WTC11 (cell line): ENCODE results near the gene KIAA1210. TPM values are rescaled to one million over a fixed set of nuclear protein-coding genes. Genes with fewer than 3 reads are reported as not detected.

Experiments used
- ATAC-seq: fragments of 200-7000 bp; cut with Tn5 transposase; 2 replicates; pipeline ENCODE4 v1.10.0; 2021; ENCODE audit warnings: mild to moderate bottlenecking, moderate library complexity
- CTCF ChIA-PET: fragments of 300-600 bp; sonication (Branson Sonifier 250); formaldehyde crosslinking; loops from one replicate; lab custom pipeline; 2021; ENCODE audit warnings: antibody characterized with exemption; lab: Charles Lee
- POLR2A ChIA-PET: fragments of 350-600 bp; sonication (Branson Sonifier 250); formaldehyde crosslinking; loops from one replicate; lab custom pipeline; 2021; ENCODE audit warnings: antibody characterized with exemption; lab: Charles Lee
- DNase-seq: peaks from one replicate; pipeline ENCODE4 v3.0.0; 2021; ENCODE audit warnings: low spot score
- H3K27ac Mint-ChIP-seq: 2 replicates; pipeline ENCODE4 v1.8.0; 2021; ENCODE audit warnings: mixed read lengths
- H3K27me3 Mint-ChIP-seq: 2 replicates; pipeline ENCODE4 v1.8.0; 2021; ENCODE audit warnings: low read depth, mild to moderate bottlenecking, moderate library complexity, mixed read lengths
- H3K36me3 Mint-ChIP-seq: 2 replicates; pipeline ENCODE4 v1.8.0; 2021; ENCODE audit warnings: mixed read lengths
- H3K4me1 Mint-ChIP-seq: 2 replicates; pipeline ENCODE4 v1.8.0; 2022; ENCODE audit warnings: mixed read lengths
- H3K4me3 Mint-ChIP-seq: 2 replicates; pipeline ENCODE4 v1.8.0; 2021; ENCODE audit warnings: mild to moderate bottlenecking, moderate library complexity, mixed read lengths
- H3K9me3 Mint-ChIP-seq: 2 replicates; pipeline ENCODE4 v1.8.0; 2021; ENCODE audit warnings: mixed read lengths
- AR ChIP-seq: fragments of 250-450 bp; sonication (Bioruptor Pico); IDR thresholded peaks from 2 replicates; pipeline ENCODE4 v1.9.0; 2021; ENCODE audit warnings: mild to moderate bottlenecking
- CREB1 ChIP-seq: sonication (generic); formaldehyde crosslinking; IDR thresholded peaks from 2 replicates; pipeline ENCODE4 v1.8.0; 2023; ENCODE audit warnings: mild to moderate bottlenecking, missing genetic modification reagents
- CREM ChIP-seq: sonication (generic); formaldehyde crosslinking; IDR thresholded peaks from 2 replicates; pipeline ENCODE4 v1.8.1; 2022; ENCODE audit warnings: mild to moderate bottlenecking, missing genetic modification reagents, moderate library complexity
- CTCF ChIP-seq: fragments of 200-600 bp; IDR thresholded peaks from 2 replicates; pipeline ENCODE4 v1.8.0; 2022; ENCODE audit warnings: antibody characterized with exemption
- ETV6 ChIP-seq: sonication (generic); formaldehyde crosslinking; IDR thresholded peaks from 2 replicates; pipeline ENCODE4 v1.8.1; 2022; ENCODE audit warnings: mild to moderate bottlenecking, missing genetic modification reagents
- IRF2 ChIP-seq: sonication (generic); formaldehyde crosslinking; IDR thresholded peaks from 2 replicates; pipeline ENCODE4 v1.8.0; 2022; ENCODE audit warnings: low read depth, missing genetic modification reagents, borderline replicate concordance
- JAZF1 ChIP-seq: fragments of 250-450 bp; sonication (Bioruptor Pico); IDR thresholded peaks from 2 replicates; pipeline ENCODE4 v1.9.0; 2021; ENCODE audit warnings: moderate library complexity, mild to moderate bottlenecking, inconsistent platforms
- NFATC4 ChIP-seq: fragments of 250-450 bp; sonication (Bioruptor Pico); IDR thresholded peaks from 2 replicates; pipeline ENCODE4 v1.9.0; 2021; ENCODE audit warnings: mild to moderate bottlenecking
- NFE2L1 ChIP-seq: sonication (generic); formaldehyde crosslinking; IDR thresholded peaks from 2 replicates; pipeline ENCODE4 v1.8.1; 2023; ENCODE audit warnings: missing genetic modification reagents
- OVOL2 ChIP-seq: fragments of 250-450 bp; sonication (Bioruptor Pico); IDR thresholded peaks from 2 replicates; pipeline ENCODE4 v1.9.0; 2021; ENCODE audit warnings: mild to moderate bottlenecking, borderline replicate concordance
- SP1 ChIP-seq: sonication (generic); formaldehyde crosslinking; conservative IDR thresholded peaks from 2 replicates; pipeline ENCODE4 v1.8.1; 2022; ENCODE audit warnings: missing genetic modification reagents
- TEAD1 ChIP-seq: sonication (generic); formaldehyde crosslinking; IDR thresholded peaks from 2 replicates; pipeline ENCODE4 v1.8.0; 2022; ENCODE audit warnings: mild to moderate bottlenecking, missing genetic modification reagents
- TEAD4 ChIP-seq: sonication (generic); formaldehyde crosslinking; IDR thresholded peaks from 2 replicates; pipeline ENCODE4 v1.8.0; 2022; ENCODE audit warnings: mild to moderate bottlenecking, missing genetic modification reagents
- ZBTB21 ChIP-seq: sonication (generic); formaldehyde crosslinking; IDR thresholded peaks from 2 replicates; pipeline ENCODE4 v1.8.1; 2023; ENCODE audit warnings: mild to moderate bottlenecking, missing genetic modification reagents, borderline replicate concordance
- ZNF219 ChIP-seq: sonication (generic); formaldehyde crosslinking; IDR thresholded peaks from 2 replicates; pipeline ENCODE4 v1.8.0; 2023; ENCODE audit warnings: missing genetic modification reagents, mild to moderate bottlenecking, borderline replicate concordance
- ZNF425 ChIP-seq: fragments of 250-450 bp; sonication (Bioruptor Pico); conservative IDR thresholded peaks from 2 replicates; pipeline ENCODE4 v1.9.0; 2021; ENCODE audit warnings: mild to moderate bottlenecking
- ZNF532 ChIP-seq: fragments of 250-450 bp; sonication (Bioruptor Pico); IDR thresholded peaks from 2 replicates; pipeline ENCODE4 v1.9.0; 2021; ENCODE audit warnings: mild to moderate bottlenecking, borderline replicate concordance
- ZNF671 ChIP-seq: fragments of 250-450 bp; sonication (Bioruptor Pico); IDR thresholded peaks from 2 replicates; pipeline ENCODE4 v1.8.0; 2021; ENCODE audit warnings: mild to moderate bottlenecking
- total RNA-seq: library from RNA; stranded (reverse); gene quantifications from 3 replicates; pipeline ENCODE4 v1.2.3, GENCODE V29; 2021

Gene KIAA1210
- total RNA-seq, 1 experiment from 2014 or later, result not detected

- CTCF ChIA-PET, result interaction anchor here (1.0 kb wide), 1 partner anchor 100 kb away, joined by 5 read pairs; no protein-coding TSS in a partner anchor
- Mint-ChIP-seq H3K4me1 (peaks cover 13% of the 10 kb centered on the region), H3K4me3 (no peak overlapping the region), H3K9me3 (no peaks in the 10 kb centered on the region)
- ATAC-seq (no peak), DNase-seq (no peak)
- TF ChIP-seq NFATC4, result no peak
- TF ChIP-seq AR (CRISPR knock-in tag), result no peak
- TF ChIP-seq ZBTB21, result no peak
- no peak for TF ChIP-seq TEAD4 (CRISPR knock-in tag)
- TF ChIP-seq ETV6 (CRISPR knock-in tag), result no peak
- TF ChIP-seq ZNF219 (CRISPR knock-in tag), result no peak
- no peak for TF ChIP-seq ZNF532
- no peak for TF ChIP-seq NFE2L1
- TF ChIP-seq OVOL2 (CRISPR knock-in tag), result no peak
- TF ChIP-seq, all 79 proteins: peak for 0
- H3K27me3 Mint-ChIP-seq, result peaks cover 3% of the 10 kb centered on the region; the same call in 1 of the 2 replicates
- POLR2A ChIA-PET, result no interaction called here
- H3K27ac Mint-ChIP-seq, result no peak overlapping the region
- no peaks in the 10 kb centered on the region for H3K36me3 Mint-ChIP-seq
Measured at GRCh38 chrX:119094819-119095218, 32.8 kb downstream of the KIAA1210 start.

GRCh38 chrX:119093991-119094735 lies 33.4 kb downstream of the KIAA1210 start:
- ATAC-seq, result no peak
- no peak for TF ChIP-seq TEAD1
- no peak for TF ChIP-seq AR (CRISPR knock-in tag)
- TF ChIP-seq ZNF671 (CRISPR knock-in tag), result no peak
- TF ChIP-seq CREB1 (CRISPR knock-in tag), result no peak
- TF ChIP-seq ZNF425 (CRISPR knock-in tag), result no peak
- no peak for TF ChIP-seq SP1 (CRISPR knock-in tag)
- no peak for TF ChIP-seq CREM (CRISPR knock-in tag)
- no peak for TF ChIP-seq IRF2 (CRISPR knock-in tag)
- no peak for TF ChIP-seq CTCF
- no peak for TF ChIP-seq JAZF1 (CRISPR knock-in tag)

More at GRCh38 chrX:119093991-119094735, 33.4 kb downstream of the KIAA1210 start:
- no peak overlapping the region for H3K4me3 Mint-ChIP-seq
- no peaks in the 10 kb centered on the region for H3K9me3 Mint-ChIP-seq
- peaks cover 13% of the 10 kb centered on the region for H3K4me1 Mint-ChIP-seq
- no peak overlapping the region for H3K27ac Mint-ChIP-seq
- POLR2A ChIA-PET, result no interaction called here
- peaks cover 10% of the 10 kb centered on the region for H3K27me3 Mint-ChIP-seq
- no peaks in the 10 kb centered on the region for H3K36me3 Mint-ChIP-seq
- CTCF ChIA-PET, result interaction anchor here (1.0 kb wide), 1 partner anchor 101 kb away, joined by 5 read pairs; no protein-coding TSS in a partner anchor
- no peak for DNase-seq
